HEK293 (cell line): ENCODE measurements around the gene AGRN.

Experiments used
- CTCF ChIP-seq: fragments of 450-650 bp; formaldehyde crosslinking; IDR thresholded peaks from 2 replicates; pipeline ENCODE4 v1.5.1; 2016; ENCODE audit warnings: missing biosample characterization, missing genetic modification characterization
- MZF1 ChIP-seq: fragments of 450-650 bp; formaldehyde crosslinking; IDR thresholded peaks from 2 replicates; pipeline ENCODE4 v1.5.1; 2017; ENCODE audit warnings: missing biosample characterization, missing genetic modification characterization, borderline replicate concordance
- PRDM10 ChIP-seq: fragments of 450-650 bp; formaldehyde crosslinking; IDR thresholded peaks from 2 replicates; pipeline ENCODE4 v1.5.1; 2016; ENCODE audit warnings: missing biosample characterization, missing genetic modification characterization
- WT1 ChIP-seq: fragments of 450-650 bp; formaldehyde crosslinking; IDR thresholded peaks from 2 replicates; pipeline ENCODE4 v1.5.1; 2016; ENCODE audit warnings: missing biosample characterization, missing genetic modification characterization

DNA sequence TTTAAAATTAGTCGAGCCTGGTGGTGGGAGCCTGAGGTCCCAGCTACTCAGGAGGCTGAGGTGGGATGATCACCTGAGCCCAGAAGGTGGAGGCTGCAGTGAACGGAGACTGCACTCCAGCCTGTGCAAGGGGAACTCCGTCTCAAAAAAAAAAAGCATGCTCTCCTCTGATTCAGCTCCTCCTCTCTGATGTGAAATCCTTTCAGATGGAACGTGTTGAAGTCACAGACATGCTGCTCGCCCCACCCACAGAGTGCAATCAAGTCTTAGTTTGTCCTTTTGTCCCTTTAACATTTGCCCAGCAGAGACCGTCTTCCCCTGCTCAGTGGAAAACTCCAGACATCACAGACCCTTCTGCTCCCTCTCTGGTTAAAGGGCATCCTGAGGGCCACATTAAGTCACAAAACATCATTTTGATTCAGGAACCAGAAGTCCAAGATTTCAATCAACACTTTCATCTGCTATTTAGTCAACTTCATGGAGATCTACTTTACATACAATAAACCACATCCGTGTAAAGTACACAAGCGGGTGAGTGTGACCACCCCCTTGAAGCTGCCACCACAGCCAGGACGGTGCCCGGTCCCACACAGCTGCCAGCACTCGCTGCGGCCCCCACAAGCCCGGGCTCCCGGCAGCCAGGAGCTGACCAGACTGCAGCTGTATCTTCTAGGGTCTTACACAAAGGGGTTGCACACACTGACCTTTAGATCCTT is 73.1 kb downstream of the AGRN start:
- TF ChIP-seq CTCF (tag by site-specific recombination), result no peak
- TF ChIP-seq MZF1 (tag by site-specific recombination), result no peak
- TF ChIP-seq PRDM10 (tag by site-specific recombination), result peak; percentile 55; the same call in 1 of the 2 replicates
- TF ChIP-seq WT1, result no peak
